Measurements from ENCODE around the gene TSHZ3.

TSHZ3 gene

DNA sequence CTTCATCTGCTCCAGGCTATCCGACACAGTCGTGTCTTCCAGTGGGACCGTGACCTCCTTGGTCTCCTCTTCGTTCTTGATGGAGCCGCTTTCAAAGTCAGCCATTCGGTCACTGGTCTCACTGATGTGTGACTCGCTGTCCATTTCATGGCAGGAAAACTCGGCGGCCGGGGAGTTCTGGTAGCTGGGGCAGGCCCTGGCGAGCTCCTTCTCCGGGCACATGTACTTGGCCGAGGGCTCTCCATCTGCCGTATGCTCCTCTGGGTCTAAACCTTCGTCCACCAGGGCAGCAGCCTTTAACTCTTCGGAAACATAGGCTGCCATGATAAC, 69.8 kb downstream of the TSHZ3 start:
- TF ChIP-seq, protein P1, sequence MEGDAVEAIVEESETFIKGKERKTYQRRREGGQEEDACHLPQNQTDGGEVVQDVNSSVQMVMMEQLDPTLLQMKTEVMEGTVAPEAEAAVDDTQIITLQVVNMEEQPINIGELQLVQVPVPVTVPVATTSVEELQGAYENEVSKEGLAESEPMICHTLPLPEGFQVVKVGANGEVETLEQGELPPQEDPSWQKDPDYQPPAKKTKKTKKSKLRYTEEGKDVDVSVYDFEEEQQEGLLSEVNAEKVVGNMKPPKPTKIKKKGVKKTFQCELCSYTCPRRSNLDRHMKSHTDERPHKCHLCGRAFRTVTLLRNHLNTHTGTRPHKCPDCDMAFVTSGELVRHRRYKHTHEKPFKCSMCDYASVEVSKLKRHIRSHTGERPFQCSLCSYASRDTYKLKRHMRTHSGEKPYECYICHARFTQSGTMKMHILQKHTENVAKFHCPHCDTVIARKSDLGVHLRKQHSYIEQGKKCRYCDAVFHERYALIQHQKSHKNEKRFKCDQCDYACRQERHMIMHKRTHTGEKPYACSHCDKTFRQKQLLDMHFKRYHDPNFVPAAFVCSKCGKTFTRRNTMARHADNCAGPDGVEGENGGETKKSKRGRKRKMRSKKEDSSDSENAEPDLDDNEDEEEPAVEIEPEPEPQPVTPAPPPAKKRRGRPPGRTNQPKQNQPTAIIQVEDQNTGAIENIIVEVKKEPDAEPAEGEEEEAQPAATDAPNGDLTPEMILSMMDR (IDR thresholded peaks at IDR 0.05): no peak
- no peak for TF ChIP-seq ZFX (IDR thresholded peaks at IDR 0.05; ENCODE audit: borderline replicate concordance)
- H3K27ac ChIP-seq: no peak overlapping the region

DNA sequence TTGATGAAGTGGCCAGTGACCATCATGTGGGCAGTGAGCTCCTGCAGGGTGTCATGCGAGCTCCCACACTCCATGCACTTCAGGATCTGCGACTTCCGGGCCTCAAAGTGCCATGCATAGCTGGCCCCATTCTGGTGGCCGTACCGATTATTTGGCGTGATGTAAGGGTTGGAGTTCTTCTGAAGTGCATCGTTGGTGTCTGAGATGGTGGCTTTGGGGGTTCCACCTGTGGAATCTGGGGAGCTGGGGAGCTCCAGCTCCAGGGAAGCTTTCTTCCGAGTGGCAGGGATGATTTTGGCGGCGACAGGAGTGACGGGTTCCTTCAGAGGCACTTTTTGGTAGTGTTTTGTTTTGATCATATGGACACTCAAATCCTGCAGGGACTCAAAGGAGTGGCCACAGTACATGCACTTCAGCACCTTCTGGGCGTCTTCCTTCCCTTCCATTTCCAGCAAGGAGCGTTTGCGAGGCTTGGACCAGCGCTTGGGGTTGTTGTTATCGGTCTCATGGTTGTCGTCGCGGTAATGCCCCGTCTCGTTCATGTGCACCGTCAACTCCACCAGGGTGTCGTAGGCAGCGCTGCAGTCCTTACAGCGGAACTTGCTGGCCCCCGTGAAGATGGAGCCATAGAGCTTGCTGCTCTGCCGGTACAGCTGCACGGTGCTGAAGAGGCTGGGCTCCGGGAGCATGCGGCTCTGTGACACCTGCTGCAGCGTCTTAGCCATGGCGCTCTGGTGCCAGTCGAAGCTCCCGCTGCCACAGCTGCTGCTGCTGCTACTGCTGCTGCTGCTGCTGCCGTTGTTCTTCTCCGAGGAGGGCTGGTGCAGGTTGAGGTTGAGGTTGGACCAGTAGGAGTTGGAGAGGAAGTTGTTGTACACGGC, 70.4 kb downstream of the TSHZ3 start:
- TF ChIP-seq, protein P1 (IDR thresholded peaks at IDR 0.05): no peak
- TF ChIP-seq ZFX (IDR thresholded peaks at IDR 0.05; ENCODE audit: borderline replicate concordance): no peak
- no peak overlapping the region for H3K27ac ChIP-seq

DNA sequence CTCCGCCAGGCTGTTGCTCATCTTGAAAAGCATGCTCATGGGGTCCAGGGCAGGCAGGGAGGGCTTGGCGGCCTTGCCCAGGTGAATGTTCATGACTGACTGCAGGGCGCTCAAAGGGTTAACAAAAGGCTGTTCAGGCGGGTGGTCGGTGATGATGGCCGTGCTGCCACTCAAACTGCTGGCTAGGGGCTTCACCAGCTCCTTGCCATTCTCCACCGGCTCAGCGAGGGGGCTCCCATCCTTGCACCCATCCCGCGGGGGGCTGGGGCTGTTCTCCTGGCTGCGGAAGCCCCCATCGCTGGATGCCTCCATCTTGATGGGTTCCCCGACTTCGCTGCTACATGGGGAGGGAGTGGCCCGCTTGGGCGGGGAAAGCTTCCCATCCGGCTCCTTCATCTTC, 71.7 kb downstream of the TSHZ3 start:
- H3K27ac ChIP-seq: no peak overlapping the region
- TF ChIP-seq, protein P1 (IDR thresholded peaks at IDR 0.05): no peak
- no peak for TF ChIP-seq ZFX (IDR thresholded peaks at IDR 0.05; ENCODE audit: borderline replicate concordance)

DNA sequence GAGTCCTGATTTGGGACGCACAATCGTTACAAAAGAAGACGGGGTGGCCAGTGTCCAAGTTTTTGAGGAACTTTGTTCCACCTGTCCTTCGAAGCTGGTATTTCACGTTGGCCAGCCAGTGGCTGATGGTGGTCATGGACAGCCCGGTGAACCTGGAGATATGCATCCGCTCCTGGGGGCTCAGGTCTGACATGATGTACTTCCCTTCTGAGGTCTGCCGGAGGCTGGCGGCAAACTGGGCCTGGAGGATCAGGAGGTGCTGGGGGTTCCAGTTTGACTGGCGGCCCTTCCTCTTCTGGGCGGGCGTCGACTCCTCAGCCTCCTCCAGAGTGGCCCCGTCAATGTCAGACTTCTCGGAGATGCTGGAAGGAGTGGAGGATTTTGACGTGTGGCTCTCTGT, 72.4 kb downstream of the TSHZ3 start:
- no peak overlapping the region for H3K27ac ChIP-seq

DNA sequence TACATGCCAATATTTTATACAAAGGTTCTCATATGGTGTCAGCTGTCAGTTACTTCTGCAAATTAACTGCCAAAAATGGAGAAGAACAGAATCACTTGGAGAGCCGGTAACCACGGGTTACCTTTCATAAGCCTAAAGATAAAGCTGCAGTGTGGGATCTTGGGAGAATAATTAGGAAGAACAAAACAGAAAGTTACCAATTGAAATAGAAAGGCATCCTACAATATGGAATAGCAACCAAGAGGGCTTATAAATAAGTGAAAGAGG, 74.2 kb downstream of the TSHZ3 start:
- no peak overlapping the region for H3K27ac ChIP-seq
- TF ChIP-seq ZFX (IDR thresholded peaks at IDR 0.05; ENCODE audit: borderline replicate concordance): no peak
- TF ChIP-seq, protein P1 (IDR thresholded peaks at IDR 0.05): no peak

More for the DNA sequence above, 72.4 kb downstream of the TSHZ3 start:
- TF ChIP-seq, protein P1 (IDR thresholded peaks at IDR 0.05): no peak
- no peak for TF ChIP-seq ZFX (IDR thresholded peaks at IDR 0.05; ENCODE audit: borderline replicate concordance)

DNA sequence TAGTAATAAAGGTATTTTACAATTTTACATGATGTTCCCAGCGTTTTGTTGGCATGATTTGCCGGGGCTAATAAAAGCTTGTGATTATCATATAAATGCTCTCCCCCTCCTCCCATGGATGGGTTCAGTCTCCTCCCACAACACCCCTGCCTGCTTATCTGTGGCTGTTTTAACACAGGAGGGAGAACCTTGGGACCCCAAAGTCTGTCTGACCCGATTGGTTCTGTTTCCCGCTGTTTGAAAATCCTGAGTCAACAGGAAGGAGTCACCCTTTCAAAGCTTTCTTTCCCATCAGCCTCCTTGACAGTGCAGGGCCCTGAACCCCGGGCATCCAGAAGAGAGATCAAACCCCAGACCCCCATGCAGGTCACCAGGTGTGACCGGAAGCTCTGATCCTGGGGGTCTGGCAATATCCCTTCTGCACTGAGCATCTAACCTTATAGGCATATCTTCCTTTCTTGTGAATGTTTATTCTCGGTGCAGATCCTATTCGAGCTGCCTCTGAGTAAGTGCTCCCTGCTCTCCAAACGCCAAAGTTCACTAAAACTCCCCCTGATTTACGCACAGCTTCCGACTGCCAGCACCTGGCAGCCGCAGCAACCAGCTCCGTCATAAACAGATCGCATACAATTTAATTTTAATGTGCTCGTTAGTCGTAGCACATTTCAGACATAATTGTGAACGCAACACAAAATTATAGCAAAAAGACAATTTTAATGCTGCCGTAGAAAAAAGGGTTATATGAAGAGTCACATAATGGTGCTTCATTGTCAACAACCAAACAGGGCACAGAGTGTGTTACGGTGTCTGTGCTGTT, 74.8 kb downstream of the TSHZ3 start:
- TF ChIP-seq ZFX (IDR thresholded peaks at IDR 0.05; ENCODE audit: borderline replicate concordance): no peak
- TF ChIP-seq, protein P1 (IDR thresholded peaks at IDR 0.05): no peak

DNA sequence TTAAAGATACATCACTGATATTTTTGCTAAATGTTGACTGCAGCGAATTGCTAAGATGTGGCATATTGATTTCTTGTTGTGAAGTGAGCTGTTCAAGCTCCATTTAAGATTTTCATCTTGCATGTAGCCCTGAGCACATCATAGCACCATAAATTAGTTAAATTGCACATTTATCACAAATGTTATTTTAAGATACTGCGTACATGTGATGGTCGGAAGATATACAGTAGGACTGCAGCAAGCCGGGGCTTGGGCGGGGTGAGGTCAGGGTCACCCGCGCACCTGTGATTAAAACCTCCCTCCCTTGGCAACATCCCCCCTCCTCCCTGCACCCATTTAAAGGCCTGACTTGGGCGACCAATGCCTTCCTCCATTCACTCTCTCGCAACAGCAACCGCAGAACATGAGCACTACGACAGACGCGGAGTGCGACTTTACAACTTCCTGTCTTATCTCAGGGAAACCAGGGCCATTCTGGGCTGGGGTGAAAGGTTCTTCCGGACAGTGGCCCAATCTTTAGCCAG, 76.6 kb downstream of the TSHZ3 start:
- no peak for TF ChIP-seq ZFX (IDR thresholded peaks at IDR 0.05; ENCODE audit: borderline replicate concordance)
- TF ChIP-seq, protein P1 (IDR thresholded peaks at IDR 0.05): no peak
- H3K27ac ChIP-seq: no peak overlapping the region

More for the DNA sequence above, 74.8 kb downstream of the TSHZ3 start:
- H3K27ac ChIP-seq: no peak overlapping the region

All from 22Rv1 (cell line).